ENCODE data around the gene SAC3D1. TPM values are rescaled to one million over a fixed set of nuclear protein-coding genes. Genes with fewer than 3 reads are reported as not detected.

The SAC3D1 gene
- total RNA-seq, 1 donor from 2014 or later = 5.2 TPM

GRCh38 chr11:65057526-65057925 is 16.5 kb downstream of the SAC3D1 start:
- H3K27me3 ChIP-seq (ENCODE audit: control insufficient read depth in 3 of 3, insufficient read depth in 3 of 3, low read length in 3 of 3) = peaks cover 0 to 8% (median 7%) of the 10 kb centered on the region in 3 donors
- H3K36me3 ChIP-seq (ENCODE audit: control insufficient read depth in 3 of 3, insufficient read depth in 3 of 3, low read length in 3 of 3) = no peaks in the 10 kb centered on the region
- H3K9me3 ChIP-seq (ENCODE audit: control insufficient read depth in 3 of 3, low read length in 3 of 3) = no peaks in the 10 kb centered on the region
- H3K4me3 ChIP-seq (ENCODE audit: low read length in 3 of 3) = no peak overlapping the region
- no peak overlapping the region for H3K9ac ChIP-seq (ENCODE audit: low read depth in 1 of 3, low read length in 3 of 3)
- H3K27ac ChIP-seq (ENCODE audit: low read depth, low read length) = no peak overlapping the region
- H3K4me1 ChIP-seq (ENCODE audit: control insufficient read depth in 3 of 3, insufficient read depth in 3 of 3, low read length in 3 of 3) = no peaks in the 10 kb centered on the region

DNA sequence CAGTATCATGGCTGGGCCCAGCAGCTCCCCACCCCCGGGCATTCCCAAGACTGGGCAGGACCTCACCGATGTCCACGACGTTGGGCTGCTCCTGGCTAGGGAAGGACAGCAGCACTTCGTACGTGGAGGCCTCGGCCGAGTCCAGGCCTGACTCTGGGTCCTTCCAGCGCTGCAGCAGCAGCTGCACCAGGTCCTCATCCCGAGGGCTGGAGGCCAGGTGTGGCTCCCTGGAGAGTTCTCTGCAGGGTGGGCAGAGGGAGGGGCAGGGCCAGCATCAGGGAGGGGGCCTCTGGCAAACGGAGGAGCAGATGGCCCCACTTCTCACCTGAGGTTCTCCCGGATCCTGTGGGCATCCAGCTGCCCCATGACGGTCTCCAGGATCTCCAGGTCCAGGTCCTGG is 17.0 kb downstream of the SAC3D1 start:
- no peaks in the 10 kb centered on the region for H3K36me3 ChIP-seq (ENCODE audit: control insufficient read depth in 3 of 3, insufficient read depth in 3 of 3, low read length in 3 of 3)
- H3K27ac ChIP-seq (ENCODE audit: low read depth, low read length) = no peak overlapping the region
- no peak overlapping the region for H3K9ac ChIP-seq (ENCODE audit: low read depth in 1 of 3, low read length in 3 of 3)
- no peak overlapping the region for H3K4me3 ChIP-seq (ENCODE audit: low read length in 3 of 3)
- peaks cover 0 to 5% (median 2%) of the 10 kb centered on the region in 3 donors for H3K27me3 ChIP-seq (ENCODE audit: control insufficient read depth in 3 of 3, insufficient read depth in 3 of 3, low read length in 3 of 3)
- no peaks in the 10 kb centered on the region for H3K4me1 ChIP-seq (ENCODE audit: control insufficient read depth in 3 of 3, insufficient read depth in 3 of 3, low read length in 3 of 3)
- no peaks in the 10 kb centered on the region for H3K9me3 ChIP-seq (ENCODE audit: control insufficient read depth in 3 of 3, low read length in 3 of 3)

- Histone ChIP-seq H3K36me3 (ENCODE audit: control insufficient read depth in 3 of 3, insufficient read depth in 3 of 3, low read length in 3 of 3) (no peaks in the 10 kb centered on the region), H3K9me3 (ENCODE audit: control insufficient read depth in 3 of 3, low read length in 3 of 3) (no peaks in the 10 kb centered on the region), H3K4me3 (ENCODE audit: low read length in 3 of 3) (no peak within 1 kb of the TSS), H3K27me3 (ENCODE audit: control insufficient read depth in 3 of 3, insufficient read depth in 3 of 3, low read length in 3 of 3) (peaks cover 0 to 5% (median 0%) of the 10 kb centered on the region in 3 donors), H3K4me1 (ENCODE audit: control insufficient read depth in 3 of 3, insufficient read depth in 3 of 3, low read length in 3 of 3) (no peaks in the 10 kb centered on the region), H3K9ac (ENCODE audit: low read depth in 1 of 3, low read length in 3 of 3) (no peak within 1 kb of the TSS), H3K27ac (ENCODE audit: low read depth, low read length) (no peak within 1 kb of the TSS)
These were observed 17.5 kb downstream of the SAC3D1 start, which contains the start of gene NAALADL1 for GRCh38 chr11:65058419-65059054. Gene NAALADL1, minus strand, starts transcription at chr11:65058553. Its CDS starts 32 bp downstream, at chr11:65058521.

GRCh38 chr11:65059523-65059922 is 18.5 kb downstream of the SAC3D1 start:
- no peaks in the 10 kb centered on the region for H3K4me1 ChIP-seq (ENCODE audit: control insufficient read depth in 3 of 3, insufficient read depth in 3 of 3, low read length in 3 of 3)
- H3K9me3 ChIP-seq (ENCODE audit: control insufficient read depth in 3 of 3, low read length in 3 of 3) = no peaks in the 10 kb centered on the region
- no peaks in the 10 kb centered on the region for H3K36me3 ChIP-seq (ENCODE audit: control insufficient read depth in 3 of 3, insufficient read depth in 3 of 3, low read length in 3 of 3)
- no peak overlapping the region for H3K4me3 ChIP-seq (ENCODE audit: low read length in 3 of 3)
- no peak overlapping the region for H3K27ac ChIP-seq (ENCODE audit: low read depth, low read length)
- no peaks in the 10 kb centered on the region for H3K27me3 ChIP-seq (ENCODE audit: control insufficient read depth in 3 of 3, insufficient read depth in 3 of 3, low read length in 3 of 3)
- H3K9ac ChIP-seq (ENCODE audit: low read depth in 1 of 3, low read length in 3 of 3) = no peak overlapping the region

GRCh38 chr11:65059959-65060824 is 19.2 kb downstream of the SAC3D1 start:
- no peak overlapping the region for H3K27ac ChIP-seq (ENCODE audit: low read depth, low read length)
- no peaks in the 10 kb centered on the region for H3K9me3 ChIP-seq (ENCODE audit: control insufficient read depth in 3 of 3, low read length in 3 of 3)
- H3K27me3 ChIP-seq (ENCODE audit: control insufficient read depth in 3 of 3, insufficient read depth in 3 of 3, low read length in 3 of 3) = no peaks in the 10 kb centered on the region
- no peak overlapping the region for H3K4me3 ChIP-seq (ENCODE audit: low read length in 3 of 3)
- H3K36me3 ChIP-seq (ENCODE audit: control insufficient read depth in 3 of 3, insufficient read depth in 3 of 3, low read length in 3 of 3) = no peaks in the 10 kb centered on the region
- H3K9ac ChIP-seq (ENCODE audit: low read depth in 1 of 3, low read length in 3 of 3) = no peak overlapping the region
- H3K4me1 ChIP-seq (ENCODE audit: control insufficient read depth in 3 of 3, insufficient read depth in 3 of 3, low read length in 3 of 3) = no peaks in the 10 kb centered on the region

GRCh38 chr11:65060913-65061408 is 20.0 kb downstream of the SAC3D1 start:
- Histone ChIP-seq H3K9ac (ENCODE audit: low read depth in 1 of 3, low read length in 3 of 3) (no peak overlapping the region), H3K4me3 (ENCODE audit: low read length in 3 of 3) (no peak overlapping the region), H3K27ac (ENCODE audit: low read depth, low read length) (no peak overlapping the region), H3K4me1 (ENCODE audit: control insufficient read depth in 3 of 3, insufficient read depth in 3 of 3, low read length in 3 of 3) (no peaks in the 10 kb centered on the region), H3K27me3 (ENCODE audit: control insufficient read depth in 3 of 3, insufficient read depth in 3 of 3, low read length in 3 of 3) (no peaks in the 10 kb centered on the region), H3K36me3 (ENCODE audit: control insufficient read depth in 3 of 3, insufficient read depth in 3 of 3, low read length in 3 of 3) (no peaks in the 10 kb centered on the region), H3K9me3 (ENCODE audit: control insufficient read depth in 3 of 3, low read length in 3 of 3) (no peaks in the 10 kb centered on the region)

- H3K9me3 ChIP-seq (ENCODE audit: control insufficient read depth in 3 of 3, low read length in 3 of 3) = no peaks in the 10 kb centered on the region
- no peaks in the 10 kb centered on the region for H3K27me3 ChIP-seq (ENCODE audit: control insufficient read depth in 3 of 3, insufficient read depth in 3 of 3, low read length in 3 of 3)
- no peak overlapping the region for H3K27ac ChIP-seq (ENCODE audit: low read depth, low read length)
- no peaks in the 10 kb centered on the region for H3K4me1 ChIP-seq (ENCODE audit: control insufficient read depth in 3 of 3, insufficient read depth in 3 of 3, low read length in 3 of 3)
- no peak overlapping the region for H3K9ac ChIP-seq (ENCODE audit: low read depth in 1 of 3, low read length in 3 of 3)
- no peak overlapping the region for H3K4me3 ChIP-seq (ENCODE audit: low read length in 3 of 3)
- H3K36me3 ChIP-seq (ENCODE audit: control insufficient read depth in 3 of 3, insufficient read depth in 3 of 3, low read length in 3 of 3) = no peaks in the 10 kb centered on the region
These were observed 22.5 kb downstream of the SAC3D1 start for GRCh38 chr11:65063532-65063931.

- no peak overlapping the region for H3K9ac ChIP-seq (ENCODE audit: low read depth in 1 of 3, low read length in 3 of 3)
- no peak overlapping the region for H3K27ac ChIP-seq (ENCODE audit: low read depth, low read length)
- H3K4me1 ChIP-seq (ENCODE audit: control insufficient read depth in 3 of 3, insufficient read depth in 3 of 3, low read length in 3 of 3) = no peaks in the 10 kb centered on the region
- no peaks in the 10 kb centered on the region for H3K9me3 ChIP-seq (ENCODE audit: control insufficient read depth in 3 of 3, low read length in 3 of 3)
- H3K36me3 ChIP-seq (ENCODE audit: control insufficient read depth in 3 of 3, insufficient read depth in 3 of 3, low read length in 3 of 3) = no peaks in the 10 kb centered on the region
- no peaks in the 10 kb centered on the region for H3K27me3 ChIP-seq (ENCODE audit: control insufficient read depth in 3 of 3, insufficient read depth in 3 of 3, low read length in 3 of 3)
- no peak overlapping the region for H3K4me3 ChIP-seq (ENCODE audit: low read length in 3 of 3)
These were observed 23.8 kb downstream of the SAC3D1 start for GRCh38 chr11:65064847-65065240.

- no peaks in the 10 kb centered on the region for H3K27me3 ChIP-seq (ENCODE audit: control insufficient read depth in 3 of 3, insufficient read depth in 3 of 3, low read length in 3 of 3)
- H3K27ac ChIP-seq (ENCODE audit: low read depth, low read length) = no peak overlapping the region
- H3K4me1 ChIP-seq (ENCODE audit: control insufficient read depth in 3 of 3, insufficient read depth in 3 of 3, low read length in 3 of 3) = no peaks in the 10 kb centered on the region
- no peak overlapping the region for H3K9ac ChIP-seq (ENCODE audit: low read depth in 1 of 3, low read length in 3 of 3)
- no peak overlapping the region for H3K4me3 ChIP-seq (ENCODE audit: low read length in 3 of 3)
- H3K36me3 ChIP-seq (ENCODE audit: control insufficient read depth in 3 of 3, insufficient read depth in 3 of 3, low read length in 3 of 3) = no peaks in the 10 kb centered on the region
- H3K9me3 ChIP-seq (ENCODE audit: control insufficient read depth in 3 of 3, low read length in 3 of 3) = no peaks in the 10 kb centered on the region
These were observed 24.8 kb downstream of the SAC3D1 start for GRCh38 chr11:65065851-65066250.

- no peaks in the 10 kb centered on the region for H3K36me3 ChIP-seq (ENCODE audit: control insufficient read depth in 3 of 3, insufficient read depth in 3 of 3, low read length in 3 of 3)
- H3K27me3 ChIP-seq (ENCODE audit: control insufficient read depth in 3 of 3, insufficient read depth in 3 of 3, low read length in 3 of 3) = no peaks in the 10 kb centered on the region
- no peak overlapping the region for H3K9ac ChIP-seq (ENCODE audit: low read depth in 1 of 3, low read length in 3 of 3)
- no peak overlapping the region for H3K4me3 ChIP-seq (ENCODE audit: low read length in 3 of 3)
- no peaks in the 10 kb centered on the region for H3K9me3 ChIP-seq (ENCODE audit: control insufficient read depth in 3 of 3, low read length in 3 of 3)
- no peak overlapping the region for H3K27ac ChIP-seq (ENCODE audit: low read depth, low read length)
- no peaks in the 10 kb centered on the region for H3K4me1 ChIP-seq (ENCODE audit: control insufficient read depth in 3 of 3, insufficient read depth in 3 of 3, low read length in 3 of 3)
These were observed 25.3 kb downstream of the SAC3D1 start for GRCh38 chr11:65066315-65066714.

Data from skeletal muscle tissue (tissue), 4 donors.